HEK293T (cell line): ENCODE data around the gene ATP2B2.

Experiments
- CTCF ChIA-PET: fragments of 350-600 bp; formaldehyde crosslinking; extraction: SDS; loops from one replicate; lab custom pipeline; 2021; ENCODE audit warnings: antibody characterized with exemption, inconsistent platforms; lab: Yijun Ruan, JAX
- POLR2A ChIA-PET: fragments of 350-600 bp; formaldehyde crosslinking; extraction: SDS; loops from one replicate; lab custom pipeline; 2020; ENCODE audit warnings: antibody characterized with exemption, inconsistent platforms; lab: Yijun Ruan, JAX
- DNase-seq: peaks from one replicate; pipeline ENCODE4 v3.0.0; 2012; ENCODE audit warnings: mixed read lengths; ENCODE audit errors: extremely low spot score
- ARNT ChIP-seq: fragments of 450-650 bp; IDR thresholded peaks from 2 replicates; pipeline ENCODE4 v1.6.1; 2017; ENCODE audit warnings: mild to moderate bottlenecking
- BHLHE40 ChIP-seq: fragments of 450-650 bp; IDR thresholded peaks from 2 replicates; pipeline ENCODE4 v1.6.1; 2016; ENCODE audit warnings: mild to moderate bottlenecking, moderate library complexity, borderline replicate concordance
- CTBP1 ChIP-seq: fragments of 450-650 bp; IDR thresholded peaks from 2 replicates; pipeline ENCODE4 v1.6.1; 2016; ENCODE audit warnings: borderline replicate concordance
- ELF4 ChIP-seq: fragments of 450-650 bp; IDR thresholded peaks from 2 replicates; pipeline ENCODE4 v1.6.1; 2017; ENCODE audit warnings: antibody characterized with exemption
- FOXA1 ChIP-seq: fragments of 450-650 bp; IDR thresholded peaks from 2 replicates; pipeline ENCODE4 v1.6.1; 2016; ENCODE audit warnings: mild to moderate bottlenecking
- FOXK2 ChIP-seq: fragments of 450-650 bp; IDR thresholded peaks from 2 replicates; pipeline ENCODE4 v1.6.1; 2016; ENCODE audit warnings: mild to moderate bottlenecking
- FOXM1 ChIP-seq: fragments of 450-650 bp; IDR thresholded peaks from 2 replicates; pipeline ENCODE4 v1.6.1; 2017; ENCODE audit warnings: mild to moderate bottlenecking, borderline replicate concordance
- HDGF ChIP-seq: fragments of 450-650 bp; IDR thresholded peaks from 2 replicates; pipeline ENCODE4 v1.6.1; 2017; ENCODE audit warnings: antibody characterized with exemption, borderline replicate concordance
- L3MBTL2 ChIP-seq: fragments of 450-650 bp; conservative IDR thresholded peaks from 2 replicates; pipeline ENCODE4 v1.6.1; 2016; ENCODE audit warnings: mild to moderate bottlenecking
- LEF1 ChIP-seq: fragments of 450-650 bp; IDR thresholded peaks from 2 replicates; pipeline ENCODE4 v1.6.1; 2017; ENCODE audit warnings: mild to moderate bottlenecking, borderline replicate concordance
- NFRKB ChIP-seq: fragments of 450-650 bp; IDR thresholded peaks from 2 replicates; pipeline ENCODE4 v1.6.1; 2016; ENCODE audit warnings: mild to moderate bottlenecking, moderate library complexity
- SP1 ChIP-seq: fragments of 450-650 bp; IDR thresholded peaks from 2 replicates; pipeline ENCODE4 v1.6.1; 2017
- SUZ12 ChIP-seq: fragments of 450-650 bp; IDR thresholded peaks from 2 replicates; pipeline ENCODE4 v1.6.1; 2016; ENCODE audit warnings: mild to moderate bottlenecking
- TARDBP ChIP-seq: fragments of 450-650 bp; IDR thresholded peaks from 2 replicates; pipeline ENCODE4 v1.6.1; 2016
- ZNF384 ChIP-seq: fragments of 450-650 bp; IDR thresholded peaks from 2 replicates; pipeline ENCODE4 v1.6.1; 2016
- TF ChIP-seq, protein P1 (sequence below): fragments of 450-650 bp; IDR thresholded peaks from 2 replicates; pipeline ENCODE4 v1.6.1; 2016

Gene ATP2B2

DNA sequence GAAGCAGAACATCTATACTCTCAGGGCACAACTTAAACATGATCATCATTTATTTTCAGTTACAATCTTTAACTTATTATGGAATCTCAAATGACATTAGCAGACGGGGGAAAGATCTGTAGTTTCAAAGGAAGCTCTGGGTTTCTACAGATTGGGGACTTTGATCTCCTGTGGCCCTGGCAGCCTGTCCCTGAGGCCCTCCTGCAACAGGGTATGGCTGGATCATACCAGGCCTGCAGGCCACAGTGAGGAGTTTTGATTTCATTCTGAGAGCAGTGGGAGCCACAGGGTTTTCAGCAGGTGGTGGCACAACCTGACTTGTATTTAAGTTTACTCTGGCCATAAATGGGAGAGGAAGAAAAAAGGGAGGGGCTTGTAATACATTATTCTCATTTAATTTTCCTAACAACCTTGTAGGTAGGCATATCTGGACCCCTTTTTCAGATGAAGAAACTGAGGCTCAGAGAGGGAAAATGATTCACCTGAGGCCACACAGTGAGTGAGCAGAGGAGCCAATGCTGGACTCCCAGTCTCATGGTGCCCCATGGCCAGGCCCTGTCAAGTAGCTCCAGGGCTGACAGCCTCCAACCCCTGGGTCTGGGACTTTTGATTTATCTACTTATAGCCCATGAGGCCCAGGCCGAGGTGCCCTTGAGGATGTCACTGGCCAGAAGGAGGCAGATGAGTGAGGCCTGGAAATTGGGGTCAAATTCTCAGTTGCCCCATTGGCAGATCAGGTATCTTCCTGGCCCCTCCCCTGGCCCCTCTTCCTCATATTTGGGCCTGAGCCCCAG lies 71.0 kb downstream of the ATP2B2 start:
- TF ChIP-seq L3MBTL2 (no peak), BHLHE40 (no peak), SUZ12 (no peak), ZNF384 (no peak), FOXK2 (no peak), TARDBP (no peak), ARNT (no peak), SP1 (no peak), FOXM1 (no peak), HDGF (no peak), FOXA1 (no peak), NFRKB (no peak), CTBP1 (no peak), LEF1 (no peak), ELF4 (no peak)
- TF ChIP-seq, protein P1, sequence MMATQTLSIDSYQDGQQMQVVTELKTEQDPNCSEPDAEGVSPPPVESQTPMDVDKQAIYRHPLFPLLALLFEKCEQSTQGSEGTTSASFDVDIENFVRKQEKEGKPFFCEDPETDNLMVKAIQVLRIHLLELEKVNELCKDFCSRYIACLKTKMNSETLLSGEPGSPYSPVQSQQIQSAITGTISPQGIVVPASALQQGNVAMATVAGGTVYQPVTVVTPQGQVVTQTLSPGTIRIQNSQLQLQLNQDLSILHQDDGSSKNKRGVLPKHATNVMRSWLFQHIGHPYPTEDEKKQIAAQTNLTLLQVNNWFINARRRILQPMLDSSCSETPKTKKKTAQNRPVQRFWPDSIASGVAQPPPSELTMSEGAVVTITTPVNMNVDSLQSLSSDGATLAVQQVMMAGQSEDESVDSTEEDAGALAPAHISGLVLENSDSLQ, result no peak
- CTCF ChIA-PET, result no interaction called here
- POLR2A ChIA-PET, result no interaction called here
- DNase-seq, result no peak

DNA sequence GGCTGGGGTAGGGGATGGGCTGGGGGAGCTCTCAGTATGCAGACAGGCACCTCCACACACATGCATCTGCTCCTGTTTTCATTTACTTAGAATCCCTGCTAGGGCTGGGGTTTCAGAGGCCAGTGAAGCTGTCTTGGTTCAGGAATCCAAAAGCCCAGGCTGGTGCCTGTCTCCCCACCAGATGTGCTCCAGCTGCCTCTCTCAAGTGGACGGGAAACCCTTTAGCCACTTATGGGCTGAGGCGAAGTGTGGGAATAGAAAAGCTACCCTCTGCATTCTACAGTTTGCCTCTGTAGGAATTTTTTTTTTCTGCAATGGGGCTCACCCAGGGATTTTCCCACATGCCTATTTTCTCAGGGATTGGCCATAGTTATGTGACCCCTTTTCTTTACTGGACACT lies 72.5 kb downstream of the ATP2B2 start:
- DNase-seq, result no peak
- ChIA-PET POLR2A (interaction anchor here (0.6 kb wide), 1 partner anchor 500 kb away, joined by 3 read pairs; no protein-coding TSS in a partner anchor), CTCF (no interaction called here)
- TF ChIP-seq LEF1 (no peak), ZNF384 (no peak), SP1 (no peak), HDGF (no peak), ARNT (no peak), CTBP1 (no peak), FOXA1 (no peak), FOXK2 (no peak), BHLHE40 (no peak), TARDBP (no peak), SUZ12 (no peak), ELF4 (no peak), L3MBTL2 (no peak), NFRKB (no peak), FOXM1 (no peak)
- TF ChIP-seq, protein P1, result no peak

DNA sequence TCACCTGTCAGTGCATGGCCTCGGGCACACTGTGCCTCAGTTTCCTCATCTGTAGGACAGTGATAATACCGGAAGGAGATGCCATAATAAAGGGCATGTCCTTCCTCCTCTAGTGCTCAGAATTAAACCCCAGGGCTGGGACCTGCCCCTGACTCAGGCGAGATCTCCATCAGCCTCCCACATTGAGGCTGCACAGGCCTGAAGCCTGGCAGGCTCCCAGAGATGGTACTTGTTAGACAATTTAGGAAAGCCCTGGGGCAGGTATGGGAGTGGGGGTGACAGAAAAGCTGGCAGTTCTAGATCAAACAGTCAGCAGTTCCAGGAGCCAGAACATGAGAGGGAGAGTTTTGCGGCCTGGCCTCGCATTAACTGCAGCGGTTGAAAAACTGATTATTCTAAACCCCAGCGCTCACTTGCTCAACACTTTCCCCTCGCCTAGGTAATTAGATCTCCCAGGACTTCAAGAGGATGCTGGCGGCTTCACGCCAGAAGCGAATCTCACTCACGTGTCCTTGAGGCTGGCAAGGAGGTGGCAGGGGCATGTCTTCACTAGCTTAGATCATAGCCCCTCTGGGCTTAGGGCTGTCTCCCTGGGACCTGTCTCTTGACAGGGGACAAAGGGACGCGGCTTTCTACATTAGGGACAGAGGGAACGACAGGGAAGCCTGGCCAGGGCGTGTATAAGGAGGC lies 73.1 kb downstream of the ATP2B2 start:
- ChIA-PET CTCF (no interaction called here), POLR2A (interaction anchor here (0.6 kb wide), 1 partner anchor 499 kb away, joined by 3 read pairs; no protein-coding TSS in a partner anchor)
- TF ChIP-seq HDGF (no peak), ZNF384 (no peak), ELF4 (no peak), CTBP1 (no peak), TARDBP (no peak), FOXA1 (no peak), NFRKB (no peak)
- no peak for DNase-seq

DNA sequence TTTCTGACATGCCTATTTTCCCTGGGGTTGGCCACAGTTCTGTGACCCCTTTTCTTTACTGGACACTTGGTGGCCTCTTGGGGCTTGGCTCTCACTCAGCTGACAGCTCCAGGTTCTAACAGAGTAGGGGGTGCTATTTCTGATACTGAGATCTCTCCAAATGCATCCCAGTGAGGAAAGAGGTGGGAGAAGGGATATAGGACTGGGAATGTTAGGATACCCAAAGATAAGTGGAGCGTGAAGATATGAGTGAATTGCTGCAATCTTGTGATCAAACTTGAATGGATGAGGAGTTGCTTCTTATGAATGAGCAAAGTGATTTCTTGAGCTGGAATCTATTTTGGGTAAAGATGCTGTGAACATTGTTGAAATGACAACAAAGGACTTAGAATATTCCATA lies 74.6 kb downstream of the ATP2B2 start:
- ChIA-PET CTCF (no interaction called here), POLR2A (no interaction called here)
- TF ChIP-seq ZNF384, result no peak
- TF ChIP-seq LEF1, result no peak
- TF ChIP-seq FOXK2, result no peak
- TF ChIP-seq SUZ12, result no peak
- no peak for TF ChIP-seq FOXA1
- TF ChIP-seq NFRKB, result no peak
- no peak for TF ChIP-seq SP1
- TF ChIP-seq TARDBP, result no peak
- TF ChIP-seq BHLHE40, result no peak
- TF ChIP-seq FOXM1, result no peak
- TF ChIP-seq ELF4, result no peak
- TF ChIP-seq CTBP1, result no peak
- TF ChIP-seq ARNT, result no peak
- no peak for DNase-seq

DNA sequence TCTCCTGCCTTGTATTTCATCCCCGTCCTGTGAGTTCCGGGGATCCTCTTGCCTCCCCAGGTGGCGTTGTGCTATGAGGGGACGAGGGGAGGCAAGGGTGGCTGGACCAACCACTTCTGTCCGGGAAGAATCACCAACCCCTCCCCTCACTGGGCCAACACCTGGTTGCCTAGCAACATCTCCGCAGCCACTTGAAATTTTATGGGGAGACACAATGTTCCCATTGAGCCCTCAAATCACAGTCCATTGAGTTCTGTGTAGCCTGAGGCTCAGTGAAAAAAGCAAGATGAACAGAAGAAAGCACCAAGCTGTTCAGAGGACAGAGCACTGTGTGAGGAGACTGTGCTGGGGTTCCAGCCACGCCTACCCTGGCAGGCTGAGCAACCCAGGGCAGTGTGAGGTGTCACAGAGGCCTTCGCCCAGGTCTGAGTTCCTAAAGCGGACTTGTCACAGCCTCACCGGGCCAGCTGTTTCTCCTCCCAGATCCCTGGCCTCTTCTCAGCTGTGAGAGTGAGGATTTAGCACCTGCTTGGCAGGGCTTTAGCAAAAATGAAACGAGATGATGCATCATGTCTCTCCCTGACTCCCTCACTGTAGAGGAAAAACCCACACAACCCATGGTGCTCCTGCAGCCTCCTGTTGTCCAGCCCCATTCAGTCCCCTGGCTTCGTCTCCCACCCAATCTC lies 76.8 kb downstream of the ATP2B2 start:
- POLR2A ChIA-PET, result no interaction called here
- no peak for DNase-seq
- no peak for TF ChIP-seq L3MBTL2
- CTCF ChIA-PET, result no interaction called here
